Endodermal cell (in vitro differentiated cells): ENCODE data around the gene CRISPLD2. TPM values are rescaled to one million over a fixed set of nuclear protein-coding genes. Genes with fewer than 3 reads are reported as not detected.

ENCODE experiments used
- DNase-seq: peaks from one replicate; pipeline ENCODE4 v3.0.0-alpha.2; 2017
- H3K27ac ChIP-seq: 2 replicates; pipeline ENCODE4 v1.5.1; 2013; ENCODE audit warnings: mild to moderate bottlenecking, low read depth, low read length, moderate library complexity
- H3K27me3 ChIP-seq: 2 replicates; pipeline ENCODE4 v1.6.1; 2013; ENCODE audit warnings: mild to moderate bottlenecking, low read length, moderate library complexity; ENCODE audit not compliant: insufficient read depth, control insufficient read depth, poor library complexity, severe bottlenecking
- H3K36me3 ChIP-seq: 2 replicates; pipeline ENCODE4 v1.7.0; 2013; ENCODE audit warnings: mild to moderate bottlenecking, low read length, moderate library complexity; ENCODE audit not compliant: control insufficient read depth, insufficient read depth
- H3K4me1 ChIP-seq: one replicate; pipeline ENCODE4 v1.7.0; 2013; ENCODE audit warnings: low read length; ENCODE audit not compliant: control insufficient read depth, insufficient read depth
- H3K4me3 ChIP-seq: 2 replicates; pipeline ENCODE4 v1.5.1; 2013; ENCODE audit warnings: mild to moderate bottlenecking, low read length, moderate library complexity
- H3K9ac ChIP-seq: 2 replicates; pipeline ENCODE4 v1.6.1; 2013; ENCODE audit warnings: mild to moderate bottlenecking, low read length, moderate library complexity; ENCODE audit not compliant: poor library complexity, severe bottlenecking; ENCODE audit errors: extremely low read depth
- H3K9me3 ChIP-seq: 2 replicates; pipeline ENCODE4 v1.6.1; 2013; ENCODE audit warnings: mild to moderate bottlenecking, low read length, moderate library complexity; ENCODE audit not compliant: control insufficient read depth
- H3K27ac Mint-ChIP-seq: 2 replicates; pipeline ENCODE4 v1.8.0; 2020; ENCODE audit warnings: mixed read lengths
- H3K27me3 Mint-ChIP-seq: 2 replicates; pipeline ENCODE4 v1.8.0; 2021; ENCODE audit warnings: mild to moderate bottlenecking, mixed read lengths; ENCODE audit not compliant: insufficient read depth
- H3K36me3 Mint-ChIP-seq: 2 replicates; pipeline ENCODE4 v1.8.0; 2020; ENCODE audit warnings: low read depth, mixed read lengths
- H3K4me1 Mint-ChIP-seq: 2 replicates; pipeline ENCODE4 v1.8.0; 2020; ENCODE audit warnings: mixed read lengths
- H3K4me3 Mint-ChIP-seq: 2 replicates; pipeline ENCODE4 v1.8.0; 2020; ENCODE audit warnings: mild to moderate bottlenecking, moderate library complexity, mixed read lengths
- H3K9me3 Mint-ChIP-seq: 2 replicates; pipeline ENCODE4 v1.8.0; 2020; ENCODE audit warnings: mild to moderate bottlenecking, mixed read lengths
- WGBS, 2 experiments: methylation state at CpG; one replicate each; pipeline versions ENCODE4 v1.1.5 to v1.1.7; 2013; ENCODE audit warnings: missing lambda C conversion rate in 2 of 2, mixed read lengths in 1 of 2; ENCODE audit not compliant: insufficient coverage in 1 of 2, insufficient read length in 1 of 2; 5-methylcytosine and 5-hydroxymethylcytosine counted together
- total RNA-seq, 2 donors: library from RNA; stranded (reverse); fragmentation: NEBNext Ultra II Directional in 1 of 2; extraction: Animal tissue kit (Norgen Biotek cat#: 25700) in 1 of 2; gene quantifications; 2 replicates in 1 of 2; 3 replicates in 1 of 2; pipeline ENCODE4 v1.2.1, GENCODE V29; 2021
- TF ChIP-seq, protein P1 (sequence below): fragments of 200-600 bp; sonication (generic); conservative IDR thresholded peaks from 2 replicates; pipeline ENCODE4 v1.5.0; 2021; ENCODE audit warnings: antibody characterized with exemption, mild to moderate bottlenecking

Gene CRISPLD2
- total RNA-seq, 2 donors from 2014 or later, result 5.0 to 9.3 TPM

DNA sequence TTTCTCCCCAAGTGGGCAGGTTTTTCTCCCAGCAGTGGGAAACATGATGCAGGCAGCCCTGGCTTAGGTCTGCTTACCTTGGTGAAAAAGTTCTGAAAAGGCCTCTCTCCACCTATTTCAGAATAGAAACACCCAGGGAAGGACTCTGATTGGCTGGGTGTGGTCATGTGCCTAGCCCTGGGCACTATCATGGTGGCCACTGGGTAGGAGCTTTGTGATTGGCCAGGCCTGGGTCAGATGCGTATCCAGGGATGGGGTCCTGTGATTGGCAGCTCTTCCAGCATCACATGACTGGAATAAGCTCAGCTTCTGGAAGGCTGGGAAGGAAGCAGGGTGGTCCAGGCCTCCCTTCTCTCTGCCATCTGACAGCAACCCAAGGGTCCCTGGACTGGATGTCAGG lies 138.0 kb downstream of the CRISPLD2 start:
- no peaks in the 10 kb centered on the region for H3K27me3 Mint-ChIP-seq
- no peaks in the 10 kb centered on the region for H3K9me3 Mint-ChIP-seq
- Histone ChIP-seq H3K9ac (no peak overlapping the region), H3K27ac (no peak overlapping the region), H3K9me3 (no peaks in the 10 kb centered on the region), H3K36me3 (no peaks in the 10 kb centered on the region), H3K4me1 (no peaks in the 10 kb centered on the region), H3K27me3 (no peaks in the 10 kb centered on the region), H3K4me3 (no peak overlapping the region)
- H3K4me3 Mint-ChIP-seq, result no peak overlapping the region
- TF ChIP-seq, protein P1, sequence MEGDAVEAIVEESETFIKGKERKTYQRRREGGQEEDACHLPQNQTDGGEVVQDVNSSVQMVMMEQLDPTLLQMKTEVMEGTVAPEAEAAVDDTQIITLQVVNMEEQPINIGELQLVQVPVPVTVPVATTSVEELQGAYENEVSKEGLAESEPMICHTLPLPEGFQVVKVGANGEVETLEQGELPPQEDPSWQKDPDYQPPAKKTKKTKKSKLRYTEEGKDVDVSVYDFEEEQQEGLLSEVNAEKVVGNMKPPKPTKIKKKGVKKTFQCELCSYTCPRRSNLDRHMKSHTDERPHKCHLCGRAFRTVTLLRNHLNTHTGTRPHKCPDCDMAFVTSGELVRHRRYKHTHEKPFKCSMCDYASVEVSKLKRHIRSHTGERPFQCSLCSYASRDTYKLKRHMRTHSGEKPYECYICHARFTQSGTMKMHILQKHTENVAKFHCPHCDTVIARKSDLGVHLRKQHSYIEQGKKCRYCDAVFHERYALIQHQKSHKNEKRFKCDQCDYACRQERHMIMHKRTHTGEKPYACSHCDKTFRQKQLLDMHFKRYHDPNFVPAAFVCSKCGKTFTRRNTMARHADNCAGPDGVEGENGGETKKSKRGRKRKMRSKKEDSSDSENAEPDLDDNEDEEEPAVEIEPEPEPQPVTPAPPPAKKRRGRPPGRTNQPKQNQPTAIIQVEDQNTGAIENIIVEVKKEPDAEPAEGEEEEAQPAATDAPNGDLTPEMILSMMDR, result no peak
- WGBS, 2 experiments, result 100% methylated on average over 1 of the region's 1 CpG; no CpG with 5 or more reads in 1 of the 2 experiments
- H3K27ac Mint-ChIP-seq, result no peak overlapping the region
- DNase-seq, result no peak
- H3K4me1 Mint-ChIP-seq, result peaks cover 2% of the 10 kb centered on the region
- no peaks in the 10 kb centered on the region for H3K36me3 Mint-ChIP-seq

Other genes starting within 250 kb of the CRISPLD2 start
- 10 to 100 TPM; 33.4 to 34.9 TPM for gene COTL1, start 201.9 kb upstream of the CRISPLD2 start, total RNA-seq
- gene KLHL36, start 171.5 kb upstream of the CRISPLD2 start, total RNA-seq, result 10 to 100 TPM; 44.2 to 59.2 TPM
- 100 to 1,000 TPM; 148 to 149 TPM for gene USP10, start 120.0 kb upstream of the CRISPLD2 start, total RNA-seq
- 10 to 100 TPM; 58.7 to 61.8 TPM for gene ZDHHC7, start 191.6 kb downstream of the CRISPLD2 start, total RNA-seq
- 10 to 100 TPM in 1 of 2 donors, 1 to 10 TPM in 1; 9.2 to 16.0 TPM for gene KIAA0513, start 207.8 kb downstream of the CRISPLD2 start, total RNA-seq